Fibroblast of villous mesenchyme (primary cell): Measurements from ENCODE around the gene FOXF2. TPM values are rescaled to one million over a fixed set of nuclear protein-coding genes. Genes with fewer than 3 reads are reported as not detected.
A peak's percentile ranks its signal among the peaks of the same experiment; 100 is the strongest.
"Not testable (repeated sequence)": the region's sequence is repeated elsewhere in the genome, so short reads cannot be mapped to it uniquely, and the experiment has no call there.

Experiments
- DNase-seq: peaks from one replicate; pipeline ENCODE4 v3.0.0-alpha.2; 2010; ENCODE audit warnings: low read depth
- H3K4me3 ChIP-seq: 2 replicates; pipeline ENCODE4 v1.5.1; 2011; ENCODE audit warnings: low read depth, mild to moderate bottlenecking, low read length
- CTCF ChIP-seq: IDR thresholded peaks from 2 replicates; pipeline ENCODE4 v1.5.1; 2012; ENCODE audit warnings: low read depth, mild to moderate bottlenecking, low read length; ENCODE audit not compliant: insufficient read depth
- total RNA-seq: library from RNA; depleted of rRNA; stranded (reverse); fragments of >200 nt; gene quantifications from 2 replicates; pipeline ENCODE4 v1.2.3, GENCODE V29; 2012

The FOXF2 gene
- total RNA-seq, 1 donor, result not detected

DNA sequence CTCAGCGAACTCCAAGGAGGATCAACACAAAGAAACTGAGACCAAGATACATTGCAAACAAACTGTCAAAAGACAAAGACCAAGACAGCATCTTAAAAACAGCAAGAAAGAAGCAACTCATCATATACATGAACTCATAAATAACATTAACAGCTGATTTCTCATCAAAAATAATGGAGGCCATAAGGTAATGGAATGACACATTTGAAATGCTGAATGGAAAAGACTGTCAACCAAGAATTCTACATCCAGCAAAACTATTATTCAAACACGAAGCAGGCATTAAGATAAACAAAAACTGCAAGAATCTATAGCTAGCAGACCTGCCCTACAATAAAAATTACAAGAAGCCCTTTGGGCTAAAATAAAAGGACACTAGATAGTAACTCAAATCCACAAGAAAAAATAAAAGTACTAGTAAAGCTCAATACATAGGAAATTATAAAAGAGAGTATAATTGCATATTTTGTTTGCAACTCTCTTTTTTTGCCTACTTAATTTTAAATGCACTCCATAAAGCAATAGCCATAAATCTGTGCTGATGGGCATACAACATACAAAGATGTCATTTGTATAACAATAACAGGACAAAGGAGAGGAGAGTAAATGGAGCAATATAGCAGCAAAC lies 37.9 kb upstream of the FOXF2 start:
- DNase-seq, result no peak
- no peak for TF ChIP-seq CTCF
- H3K4me3 ChIP-seq, result no peak overlapping the region

- H3K4me3 ChIP-seq, DNase-seq: not testable (repeated sequence)
Observed at GRCh38 chr6:1355068-1355467, 34.3 kb upstream of the FOXF2 start.

DNA sequence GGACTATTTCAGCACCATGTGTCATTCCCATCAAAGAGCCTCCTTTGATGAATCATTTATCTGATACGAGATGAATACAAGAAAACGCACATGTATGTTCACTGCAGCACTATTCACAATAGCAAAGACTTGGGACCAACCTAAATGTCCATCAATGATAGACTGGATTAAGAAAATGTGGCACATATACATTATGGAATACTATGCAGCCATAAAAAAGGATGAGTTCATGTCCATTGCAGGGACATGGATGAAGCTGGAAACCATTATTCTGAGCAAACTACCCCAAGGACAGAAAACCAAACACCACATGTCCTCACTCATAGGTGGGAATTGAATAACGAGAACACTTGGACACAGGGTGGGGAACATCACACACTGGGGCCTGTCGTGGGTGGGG lies 27.7 kb upstream of the FOXF2 start:
- DNase-seq, H3K4me3 ChIP-seq: not testable (repeated sequence)

GRCh38 chr6:1362643-1363042 lies 26.7 kb upstream of the FOXF2 start:
- TF ChIP-seq CTCF, result no peak
- DNase-seq, result no peak
- H3K4me3 ChIP-seq, result no peak overlapping the region

DNA sequence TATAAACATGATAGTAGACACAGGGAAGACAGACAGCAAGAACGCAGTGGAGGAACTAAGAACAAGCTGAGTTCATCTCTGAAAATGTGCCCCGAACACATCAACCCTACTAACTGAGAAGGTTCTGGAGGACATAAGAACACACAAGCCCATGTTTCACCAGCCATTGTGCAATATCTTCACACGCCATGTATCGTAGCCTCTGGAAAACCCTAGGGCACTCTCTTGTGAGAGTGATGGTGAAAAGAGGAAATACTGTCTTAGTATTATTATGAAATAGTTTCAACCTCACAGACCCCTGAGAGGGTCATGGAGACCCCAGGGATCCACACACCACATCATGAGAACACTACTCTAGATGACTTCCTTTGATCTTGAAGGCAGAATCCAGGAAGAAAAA lies 26.1 kb upstream of the FOXF2 start:
- TF ChIP-seq CTCF, result no peak

GRCh38 chr6:1363729-1364572 lies 25.4 kb upstream of the FOXF2 start:
- H3K4me3 ChIP-seq, result no peak overlapping the region
- peak; percentile 36 for DNase-seq
- TF ChIP-seq CTCF, result peak; percentile 38

More for the DNA sequence above, 26.1 kb upstream of the FOXF2 start:
- no peak for DNase-seq
- H3K4me3 ChIP-seq, result no peak overlapping the region

DNA sequence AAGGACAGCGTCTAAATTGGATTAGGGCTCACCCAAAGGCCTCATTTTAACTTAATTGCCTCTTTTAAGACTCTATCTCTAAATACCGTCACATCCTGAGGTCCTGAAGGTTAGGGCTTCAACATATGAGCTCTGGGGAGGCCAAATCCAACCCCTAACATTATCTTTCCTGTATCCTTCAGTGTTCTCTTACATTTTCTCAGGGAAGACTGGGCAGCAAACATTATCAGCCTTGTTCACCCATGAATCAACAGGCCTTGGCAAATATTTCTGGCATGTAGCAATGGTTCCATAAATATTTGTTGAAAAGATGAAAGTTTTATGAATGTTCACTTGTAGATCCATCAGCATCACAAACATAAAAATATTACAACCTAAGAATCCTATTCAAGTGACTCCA lies 24.6 kb upstream of the FOXF2 start:
- no peak for DNase-seq
- H3K4me3 ChIP-seq, result no peak overlapping the region
- TF ChIP-seq CTCF, result no peak

- TF ChIP-seq CTCF, result no peak
- DNase-seq, result no peak
- H3K4me3 ChIP-seq, result no peak overlapping the region
Observed at GRCh38 chr6:1365686-1366085, 23.7 kb upstream of the FOXF2 start.
